HepG2 (cell line): ENCODE data around the gene PLA2G4D. TPM values are rescaled to one million over a fixed set of nuclear protein-coding genes. Genes with fewer than 3 reads are reported as not detected.

Experiments used
- ATF1 ChIP-seq: IDR thresholded peaks from 2 replicates; pipeline ENCODE4 v1.6.1; 2016; ENCODE audit warnings: mild to moderate bottlenecking, control low read depth
- CBX2 ChIP-seq, 2 experiments: fragments of 200-600 bp in 1 of 2; sonication (generic); formaldehyde crosslinking in 1 of 2; IDR thresholded peaks; 2 replicates each; pipeline versions ENCODE4 v1.7.0 to v1.8.1; 2018 to 2022; ENCODE audit warnings: low read depth in 2 of 2, low read length in 1 of 2, mild to moderate bottlenecking in 1 of 2, missing genetic modification reagents in 1 of 2
- HDAC2 ChIP-seq: sonication (generic); formaldehyde crosslinking; IDR thresholded peaks from 2 replicates; pipeline ENCODE4 v1.4.0; 2020; ENCODE audit warnings: missing genetic modification reagents
- HMGXB4 ChIP-seq, 2 experiments: sonication (generic) in 1 of 2; formaldehyde crosslinking in 1 of 2; IDR thresholded peaks; 2 replicates each; pipeline versions ENCODE4 v1.4.0 to v1.6.1; 2018 to 2020; ENCODE audit warnings: missing genetic modification reagents in 2 of 2, borderline replicate concordance in 1 of 2, low read depth in 1 of 2, mild to moderate bottlenecking in 1 of 2, missing biosample characterization in 1 of 2
- KDM1A ChIP-seq: IDR thresholded peaks from 2 replicates; pipeline ENCODE4 v1.6.1; 2016; ENCODE audit warnings: missing compliant biosample characterization
- LCORL ChIP-seq, 2 experiments: fragments of 450-650 bp in 1 of 2; sonication (generic) in 1 of 2; formaldehyde crosslinking in 1 of 2; IDR thresholded peaks; 2 replicates each; pipeline versions ENCODE4 v1.5.0 to v1.6.1; 2017 to 2020; ENCODE audit warnings: antibody characterized with exemption in 1 of 2, missing genetic modification reagents in 1 of 2
- MED1 ChIP-seq: sonication (generic); formaldehyde crosslinking; IDR thresholded peaks from 2 replicates; pipeline ENCODE4 v1.4.0; 2020; ENCODE audit warnings: missing genetic modification reagents
- MYC ChIP-seq: sonication (generic); formaldehyde crosslinking; IDR thresholded peaks from 2 replicates; pipeline ENCODE4 v1.9.0; 2021; ENCODE audit warnings: missing genetic modification reagents, borderline replicate concordance
- RARA ChIP-seq: IDR thresholded peaks from 2 replicates; pipeline ENCODE4 v1.6.1; 2016; ENCODE audit warnings: missing genetic modification reagents, missing compliant biosample characterization
- SATB2 ChIP-seq: sonication (generic); formaldehyde crosslinking; IDR thresholded peaks from 2 replicates; pipeline ENCODE4 v1.5.0; 2020; ENCODE audit warnings: missing genetic modification reagents
- SMAD9 ChIP-seq: sonication (generic); formaldehyde crosslinking; IDR thresholded peaks from 2 replicates; pipeline ENCODE4 v1.5.1; 2020; ENCODE audit warnings: mild to moderate bottlenecking, missing genetic modification reagents
- SP4 ChIP-seq: sonication (generic); formaldehyde crosslinking; IDR thresholded peaks from 2 replicates; pipeline ENCODE4 v1.8.1; 2023; ENCODE audit warnings: mild to moderate bottlenecking, missing genetic modification reagents
- ZFP91 ChIP-seq: sonication (generic); formaldehyde crosslinking; IDR thresholded peaks from 2 replicates; pipeline ENCODE4 v1.9.0; 2022; ENCODE audit warnings: missing genetic modification reagents, mild to moderate bottlenecking, borderline replicate concordance
- ZMYM4 ChIP-seq: sonication (generic); formaldehyde crosslinking; IDR thresholded peaks from 2 replicates; pipeline ENCODE4 v1.8.1; 2023; ENCODE audit warnings: mild to moderate bottlenecking, missing genetic modification reagents
- ZNF44 ChIP-seq: sonication (generic); formaldehyde crosslinking; IDR thresholded peaks from 2 replicates; pipeline ENCODE4 v1.5.1; 2020; ENCODE audit warnings: mild to moderate bottlenecking, missing genetic modification reagents
- ZSCAN30 ChIP-seq: sonication (generic); formaldehyde crosslinking; IDR thresholded peaks from 2 replicates; pipeline ENCODE4 v1.5.0; 2020; ENCODE audit warnings: mild to moderate bottlenecking, missing genetic modification reagents
- ZZZ3 ChIP-seq: sonication (generic); formaldehyde crosslinking; IDR thresholded peaks from 2 replicates; pipeline ENCODE4 v1.4.0; 2020; ENCODE audit warnings: missing genetic modification reagents, mild to moderate bottlenecking, borderline replicate concordance
- polyA plus RNA-seq, 8 experiments: library from polyadenylated mRNA; depleted of rRNA in 3 of 8; stranded (reverse) in 7 of 8; unstranded in 1 of 8; fragments of >200 nt; fragmentation: Illumina TruSeq in 4 of 8; extraction: Trizol in 4 of 8; gene quantifications; 2 replicates each; pipeline versions ENCODE4 v1.2.1 to v1.2.3, GENCODE V29; 2011 to 2016; ENCODE audit warnings: low read depth in 4 of 8, missing spikeins in 1 of 8, mixed read lengths in 1 of 8; ENCODE audit not compliant: insufficient read depth in 1 of 8
- total RNA-seq, 5 experiments: library from RNA; depleted of rRNA; stranded (reverse); fragments of >200 nt; fragmentation: Illumina TruSeq; extraction: Trizol; gene quantifications; 2 replicates each; pipeline ENCODE4 v1.2.3, GENCODE V29; 2016; ENCODE audit warnings: low read depth in 1 of 5
- TF ChIP-seq, protein P1 (sequence below): IDR thresholded peaks from 2 replicates; pipeline ENCODE4 v1.6.1; 2016
- TF ChIP-seq, protein P2 (sequence below): sonication (generic); formaldehyde crosslinking; IDR thresholded peaks from 2 replicates; pipeline ENCODE4 v1.8.0; 2023; ENCODE audit warnings: mild to moderate bottlenecking, missing genetic modification reagents
- TF ChIP-seq, protein P3 (sequence below): sonication (generic); formaldehyde crosslinking; IDR thresholded peaks from 2 replicates; pipeline ENCODE4 v1.4.0; 2020; ENCODE audit warnings: missing genetic modification reagents
- TF ChIP-seq, protein P4 (sequence below): sonication (generic); formaldehyde crosslinking; IDR thresholded peaks from 2 replicates; pipeline ENCODE4 v1.4.0; 2020; ENCODE audit warnings: missing genetic modification reagents

The PLA2G4D gene
- total and polyA plus RNA-seq, 2 of the 13 experiments (the other 11 are each of a cell fraction or from before 2014, with no cell fraction given): 0.04 to 0.21 TPM

DNA sequence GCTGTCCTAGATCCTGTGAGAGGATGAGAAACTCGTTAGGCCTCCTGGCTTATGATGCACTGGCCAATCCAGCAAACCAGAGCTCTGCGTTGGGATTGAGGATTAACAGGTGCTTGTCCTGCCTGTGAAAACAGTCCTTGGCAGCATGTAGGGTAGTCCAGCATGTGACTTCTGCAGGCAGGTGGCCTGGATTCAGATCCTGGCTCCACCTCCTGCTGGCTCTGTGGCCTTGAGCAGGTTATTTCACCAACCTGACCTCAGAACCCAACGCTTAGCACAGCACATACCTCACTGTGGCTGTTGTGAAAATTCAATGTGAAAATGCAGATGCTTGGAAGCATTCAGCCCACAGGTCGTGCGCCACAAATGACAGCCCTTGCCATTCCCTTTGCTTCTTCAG is 33.6 kb downstream of the PLA2G4D start (continued):
- no peak for TF ChIP-seq ZNF44
- TF ChIP-seq, protein P1, sequence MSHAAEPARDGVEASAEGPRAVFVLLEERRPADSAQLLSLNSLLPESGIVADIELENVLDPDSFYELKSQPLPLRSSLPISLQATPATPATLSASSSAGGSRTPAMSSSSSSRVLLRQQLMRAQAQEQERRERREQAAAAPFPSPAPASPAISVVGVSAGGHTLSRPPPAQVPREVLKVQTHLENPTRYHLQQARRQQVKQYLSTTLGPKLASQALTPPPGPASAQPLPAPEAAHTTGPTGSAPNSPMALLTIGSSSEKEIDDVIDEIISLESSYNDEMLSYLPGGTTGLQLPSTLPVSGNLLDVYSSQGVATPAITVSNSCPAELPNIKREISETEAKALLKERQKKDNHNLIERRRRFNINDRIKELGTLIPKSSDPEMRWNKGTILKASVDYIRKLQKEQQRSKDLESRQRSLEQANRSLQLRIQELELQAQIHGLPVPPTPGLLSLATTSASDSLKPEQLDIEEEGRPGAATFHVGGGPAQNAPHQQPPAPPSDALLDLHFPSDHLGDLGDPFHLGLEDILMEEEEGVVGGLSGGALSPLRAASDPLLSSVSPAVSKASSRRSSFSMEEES (CRISPR knock-in tag): peak; percentile 49; the same call in 1 of the 2 replicates
- TF ChIP-seq HMGXB4 (CRISPR knock-in tag; IDR thresholded peaks at IDR 0.05; ENCODE audit: borderline replicate concordance in 1 of 2, low read depth in 1 of 2): no peak
- no peak for TF ChIP-seq SP4 (CRISPR knock-in tag)
- TF ChIP-seq, protein P2, sequence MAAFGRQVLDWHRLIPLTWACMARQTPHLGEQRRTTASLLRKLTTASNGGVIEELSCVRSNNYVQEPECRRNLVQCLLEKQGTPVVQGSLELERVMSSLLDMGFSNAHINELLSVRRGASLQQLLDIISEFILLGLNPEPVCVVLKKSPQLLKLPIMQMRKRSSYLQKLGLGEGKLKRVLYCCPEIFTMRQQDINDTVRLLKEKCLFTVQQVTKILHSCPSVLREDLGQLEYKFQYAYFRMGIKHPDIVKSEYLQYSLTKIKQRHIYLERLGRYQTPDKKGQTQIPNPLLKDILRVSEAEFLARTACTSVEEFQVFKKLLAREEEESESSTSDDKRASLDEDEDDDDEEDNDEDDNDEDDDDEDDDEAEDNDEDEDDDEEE (CRISPR knock-in tag): no peak
- TF ChIP-seq, protein P3, sequence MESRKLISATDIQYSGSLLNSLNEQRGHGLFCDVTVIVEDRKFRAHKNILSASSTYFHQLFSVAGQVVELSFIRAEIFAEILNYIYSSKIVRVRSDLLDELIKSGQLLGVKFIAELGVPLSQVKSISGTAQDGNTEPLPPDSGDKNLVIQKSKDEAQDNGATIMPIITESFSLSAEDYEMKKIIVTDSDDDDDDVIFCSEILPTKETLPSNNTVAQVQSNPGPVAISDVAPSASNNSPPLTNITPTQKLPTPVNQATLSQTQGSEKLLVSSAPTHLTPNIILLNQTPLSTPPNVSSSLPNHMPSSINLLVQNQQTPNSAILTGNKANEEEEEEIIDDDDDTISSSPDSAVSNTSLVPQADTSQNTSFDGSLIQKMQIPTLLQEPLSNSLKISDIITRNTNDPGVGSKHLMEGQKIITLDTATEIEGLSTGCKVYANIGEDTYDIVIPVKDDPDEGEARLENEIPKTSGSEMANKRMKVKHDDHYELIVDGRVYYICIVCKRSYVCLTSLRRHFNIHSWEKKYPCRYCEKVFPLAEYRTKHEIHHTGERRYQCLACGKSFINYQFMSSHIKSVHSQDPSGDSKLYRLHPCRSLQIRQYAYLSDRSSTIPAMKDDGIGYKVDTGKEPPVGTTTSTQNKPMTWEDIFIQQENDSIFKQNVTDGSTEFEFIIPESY (CRISPR knock-in tag): no peak
- TF ChIP-seq KDM1A (CRISPR knock-in tag): no peak
- no peak for TF ChIP-seq ZZZ3 (CRISPR knock-in tag)
- TF ChIP-seq RARA (CRISPR knock-in tag): no peak
- TF ChIP-seq HDAC2: peak; percentile 26; the same call in 1 of the 2 replicates
- no peak for TF ChIP-seq MYC (CRISPR knock-in tag)
- no peak for TF ChIP-seq SMAD9 (CRISPR knock-in tag)
- TF ChIP-seq, protein P4, sequence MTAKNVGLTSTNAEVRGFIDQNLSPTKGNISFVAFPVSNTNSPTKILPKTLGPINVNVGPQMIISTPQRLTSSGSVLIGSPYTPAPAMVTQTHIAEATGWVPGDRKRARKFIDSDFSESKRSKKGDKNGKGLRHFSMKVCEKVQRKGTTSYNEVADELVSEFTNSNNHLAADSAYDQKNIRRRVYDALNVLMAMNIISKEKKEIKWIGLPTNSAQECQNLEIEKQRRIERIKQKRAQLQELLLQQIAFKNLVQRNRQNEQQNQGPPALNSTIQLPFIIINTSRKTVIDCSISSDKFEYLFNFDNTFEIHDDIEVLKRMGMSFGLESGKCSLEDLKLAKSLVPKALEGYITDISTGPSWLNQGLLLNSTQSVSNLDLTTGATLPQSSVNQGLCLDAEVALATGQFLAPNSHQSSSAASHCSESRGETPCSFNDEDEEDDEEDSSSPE (CRISPR knock-in tag): no peak
- no peak for TF ChIP-seq SATB2 (CRISPR knock-in tag)
- no peak for TF ChIP-seq CBX2 (IDR thresholded peaks at IDR 0.05; ENCODE audit: low read depth, low read length)
- no peak for TF ChIP-seq CBX2 (CRISPR knock-in tag; IDR thresholded peaks at IDR 0.05; ENCODE audit: low read depth)
- no peak for TF ChIP-seq ATF1 (CRISPR knock-in tag)
- TF ChIP-seq LCORL (IDR thresholded peaks at IDR 0.05): no peak
- peak; percentile 47; the same call in 1 of the 2 replicates for TF ChIP-seq LCORL (CRISPR knock-in tag; IDR thresholded peaks at IDR 0.05)
- no peak for TF ChIP-seq MED1 (CRISPR knock-in tag)
- TF ChIP-seq ZMYM4 (CRISPR knock-in tag): peak; percentile 43; the same call in 1 of the 2 replicates
- no peak for TF ChIP-seq ZFP91 (CRISPR knock-in tag)
- TF ChIP-seq ZSCAN30 (CRISPR knock-in tag): no peak
